ENCODE results near the gene POU2F3.
"Not testable (repeated sequence)": the region's sequence is repeated elsewhere in the genome, so short reads cannot be mapped to it uniquely, and the experiment has no call there.

Gene POU2F3

DNA sequence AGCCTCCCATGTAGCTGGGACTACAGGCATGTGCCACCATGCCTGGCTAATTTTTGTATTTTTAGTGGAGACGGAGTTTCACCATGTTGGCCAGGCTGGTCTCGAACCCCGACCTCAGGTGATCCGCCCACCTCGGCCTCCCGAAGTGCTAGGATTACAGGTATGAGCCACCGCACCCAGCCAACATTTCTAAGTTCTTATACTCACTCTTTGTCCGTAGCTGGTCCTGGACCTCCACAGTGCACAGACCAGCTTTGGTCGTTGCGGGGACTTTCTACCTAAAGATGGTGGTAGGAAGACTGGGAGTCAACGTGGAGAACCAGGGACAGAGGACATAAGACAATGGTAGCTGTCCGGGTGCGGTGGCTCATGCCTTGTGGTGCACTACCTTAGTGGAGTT, 13.4 kb downstream of the POU2F3 start:
- not testable (repeated sequence) for DNase-seq (ENCODE audit: low read depth)

DNA sequence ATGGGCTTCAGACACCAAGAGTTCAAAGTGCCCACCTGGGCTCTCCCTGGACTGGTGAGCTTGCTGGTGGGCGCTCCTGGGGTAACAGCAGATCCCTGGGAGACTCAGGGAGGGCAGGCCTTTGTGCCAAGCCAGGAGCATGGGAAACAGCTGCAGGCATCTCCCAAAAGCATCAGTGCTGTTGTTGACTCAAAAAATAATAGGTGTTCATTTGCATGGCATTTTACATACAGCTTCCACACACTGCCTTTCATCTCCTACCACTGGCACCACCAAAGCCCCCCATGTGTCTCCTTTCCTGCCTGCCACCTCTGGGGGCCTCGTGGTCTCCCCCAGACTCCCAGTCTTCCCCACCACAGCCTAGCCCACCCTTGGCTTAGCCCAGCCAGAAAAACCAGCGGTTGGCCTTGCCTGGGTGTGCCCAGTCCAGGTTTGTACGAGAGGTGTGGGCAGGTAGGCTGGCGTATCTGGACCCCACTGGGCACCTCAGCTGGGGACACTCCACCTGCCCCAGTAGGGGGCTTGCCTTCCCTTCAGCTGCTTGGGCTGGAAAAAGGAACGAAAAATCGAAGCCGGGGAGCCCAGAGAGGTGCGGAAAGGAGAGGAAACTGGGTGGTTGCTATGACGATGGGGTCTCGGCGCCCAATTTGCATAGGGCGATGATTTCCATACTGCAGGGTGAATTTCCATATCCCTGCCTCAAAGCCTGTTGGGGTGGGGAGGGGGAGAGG, 15.0 kb downstream of the POU2F3 start:
- DNase-seq (ENCODE audit: low read depth) = no peak

DNA sequence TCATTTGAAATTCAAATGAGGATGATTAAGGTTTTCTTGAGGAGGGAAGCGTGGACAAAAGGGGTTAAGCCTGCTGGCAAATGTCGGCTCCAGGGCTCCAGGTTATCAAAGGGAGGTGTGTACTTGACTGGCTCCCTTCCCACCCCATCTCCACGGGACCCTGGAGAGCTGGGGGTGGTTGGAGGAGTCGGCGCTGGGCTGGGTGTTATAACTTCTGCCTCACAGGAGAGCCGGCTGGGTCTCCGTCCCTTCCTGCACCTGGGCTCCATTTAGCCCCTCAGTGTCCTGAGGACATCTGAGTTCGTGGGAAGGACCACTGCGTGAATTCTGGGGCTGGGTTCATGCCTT, 15.6 kb downstream of the POU2F3 start:
- DNase-seq (ENCODE audit: low read depth) = no peak

DNA sequence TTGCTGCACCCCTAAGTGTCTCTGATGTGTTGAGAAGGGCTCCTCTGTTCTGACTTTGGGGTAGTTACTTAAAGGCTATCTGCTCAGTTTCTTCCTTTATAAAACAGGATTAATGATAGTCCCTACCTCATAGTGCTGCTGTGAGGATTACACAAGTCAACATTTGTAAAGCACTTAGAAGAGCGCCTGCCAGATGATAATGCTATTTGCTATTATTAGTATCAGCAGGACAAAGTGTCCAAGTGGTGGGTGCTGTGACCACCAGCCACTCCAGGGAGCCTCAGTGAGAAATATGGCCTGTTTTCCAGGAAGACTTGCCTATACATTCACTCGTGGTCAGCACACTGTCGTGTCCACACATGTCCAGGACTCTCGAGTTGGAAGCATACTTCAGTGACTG, 16.2 kb downstream of the POU2F3 start:
- no peak for DNase-seq (ENCODE audit: low read depth)

DNA sequence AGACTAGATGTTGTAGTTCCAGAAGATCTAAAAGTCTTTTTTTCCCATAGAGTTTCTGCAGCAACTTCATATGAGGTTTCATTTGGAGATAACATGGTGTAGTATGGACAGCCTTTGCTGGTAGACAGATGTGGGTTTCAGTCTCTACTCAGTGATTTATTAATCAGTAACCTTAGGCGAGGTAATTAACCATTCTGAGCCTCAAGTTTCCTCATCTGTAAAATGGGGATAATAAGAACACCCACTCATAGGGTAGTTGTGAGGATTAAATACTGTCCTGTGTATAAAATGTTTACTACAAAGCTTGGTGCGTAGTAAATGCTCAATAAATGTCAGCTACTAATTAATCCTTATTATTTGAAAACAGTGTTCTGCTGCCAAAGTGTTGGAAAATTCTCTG, 16.8 kb downstream of the POU2F3 start:
- no peak for DNase-seq (ENCODE audit: low read depth)

DNA sequence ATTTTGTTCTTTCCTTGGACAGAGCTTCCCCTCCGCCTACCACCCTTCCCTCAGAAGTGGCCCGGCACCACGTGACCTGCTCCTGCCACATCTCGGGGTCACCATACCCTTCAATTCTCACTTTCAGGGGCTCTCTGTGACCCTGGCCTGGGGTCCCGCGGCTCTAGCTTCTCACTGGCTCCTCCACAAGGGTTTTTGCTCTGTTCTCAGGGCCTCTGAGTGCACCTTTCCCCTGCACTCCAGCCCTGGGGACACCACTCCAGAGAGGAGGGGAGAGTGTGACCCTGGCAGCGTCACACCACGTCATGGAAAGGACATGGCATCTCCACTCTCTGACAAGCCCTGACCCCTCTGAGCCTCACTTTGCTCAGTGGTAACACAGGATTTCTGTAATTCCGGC, 17.4 kb downstream of the POU2F3 start:
- no peak for DNase-seq (ENCODE audit: low read depth)

DNA sequence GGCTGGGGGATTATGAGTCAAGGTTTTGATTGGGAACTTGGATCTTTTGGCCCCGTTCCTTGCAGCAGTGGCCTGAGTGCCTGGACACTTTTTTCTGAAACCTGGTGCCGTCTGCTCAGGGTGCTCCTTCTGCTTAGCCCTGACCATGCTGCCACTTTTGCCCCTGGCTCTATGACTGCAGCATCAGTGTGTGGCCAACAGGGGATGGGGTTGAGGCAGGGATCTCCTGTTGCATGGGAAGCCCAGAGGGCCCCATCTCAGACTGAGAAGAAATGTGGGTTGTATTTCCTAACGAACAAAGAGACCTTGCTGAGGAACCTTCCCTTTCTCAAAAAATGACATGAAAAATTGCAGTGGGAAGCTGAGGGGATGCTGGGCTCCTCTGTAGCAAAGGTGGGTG, 18.7 kb downstream of the POU2F3 start:
- no peak for DNase-seq (ENCODE audit: low read depth)

DNA sequence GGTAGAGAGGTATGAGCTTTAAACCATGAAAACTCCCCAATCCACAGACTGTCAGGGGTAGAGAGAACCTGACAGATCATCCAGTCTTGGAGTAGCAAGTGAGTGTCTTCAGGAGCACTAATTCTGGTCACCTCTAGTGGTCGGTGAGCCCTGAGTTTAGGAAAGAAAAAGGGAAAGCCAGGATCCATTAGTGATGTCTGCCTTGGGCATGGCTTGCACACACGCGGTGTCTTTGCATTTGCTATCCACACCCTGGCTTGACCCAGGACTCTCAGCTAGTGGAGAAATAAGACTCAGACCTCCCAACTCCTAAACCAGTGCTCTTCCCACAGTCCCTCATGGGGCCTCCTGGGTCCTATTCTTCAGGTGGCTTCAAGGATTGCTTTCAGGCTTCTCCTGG, 19.3 kb downstream of the POU2F3 start:
- DNase-seq (ENCODE audit: low read depth) = no peak

DNA sequence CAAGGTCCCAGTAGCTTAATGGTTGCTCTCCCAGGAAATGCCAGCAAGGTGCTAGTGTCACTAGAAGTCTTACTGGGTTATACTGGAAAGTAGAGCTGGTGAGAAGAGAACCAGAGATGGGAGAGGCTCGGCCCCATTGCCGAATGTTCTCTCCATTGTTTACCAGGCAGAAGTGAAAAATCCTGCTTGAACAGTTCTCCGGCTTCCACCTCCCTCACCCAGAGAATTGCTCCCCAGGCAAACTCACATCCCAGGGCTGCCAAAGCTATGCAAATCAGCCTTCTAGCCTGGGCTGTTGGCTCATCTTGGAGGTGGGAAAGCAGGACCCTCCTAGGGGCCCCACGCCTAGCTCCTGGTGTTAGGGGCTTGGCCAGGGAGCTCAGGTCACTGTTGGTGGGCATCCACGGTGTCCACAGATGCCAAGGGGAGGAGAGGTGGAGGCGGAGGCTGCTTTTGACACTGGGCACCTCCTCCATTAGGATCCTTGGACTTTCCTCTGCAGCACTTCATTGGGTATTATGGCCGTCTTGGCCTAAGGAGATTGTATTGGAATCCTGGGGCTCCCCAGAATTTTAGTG, 20.1 kb downstream of the POU2F3 start:
- no peak for DNase-seq (ENCODE audit: low read depth)

DNA sequence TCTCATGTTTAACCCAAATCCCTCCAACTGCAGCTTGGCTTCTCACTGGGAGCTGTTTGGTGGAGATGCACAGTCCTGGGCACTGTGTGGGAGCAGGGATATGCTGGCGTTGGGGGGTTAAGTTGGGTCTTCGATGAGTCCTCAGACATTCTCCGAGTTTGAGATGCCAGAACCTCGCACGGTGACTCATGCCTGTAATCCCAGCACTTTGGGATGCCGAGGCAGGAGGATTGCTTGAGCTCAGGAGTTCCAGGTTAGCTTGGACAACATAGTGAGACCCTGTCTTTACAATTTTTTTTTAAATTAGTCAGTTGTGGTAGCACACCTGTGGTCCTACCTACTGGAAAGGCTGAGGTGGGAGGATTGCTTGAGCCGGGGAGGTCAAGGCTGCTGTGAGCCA, 20.7 kb downstream of the POU2F3 start:
- DNase-seq (ENCODE audit: low read depth) = no peak

DNA sequence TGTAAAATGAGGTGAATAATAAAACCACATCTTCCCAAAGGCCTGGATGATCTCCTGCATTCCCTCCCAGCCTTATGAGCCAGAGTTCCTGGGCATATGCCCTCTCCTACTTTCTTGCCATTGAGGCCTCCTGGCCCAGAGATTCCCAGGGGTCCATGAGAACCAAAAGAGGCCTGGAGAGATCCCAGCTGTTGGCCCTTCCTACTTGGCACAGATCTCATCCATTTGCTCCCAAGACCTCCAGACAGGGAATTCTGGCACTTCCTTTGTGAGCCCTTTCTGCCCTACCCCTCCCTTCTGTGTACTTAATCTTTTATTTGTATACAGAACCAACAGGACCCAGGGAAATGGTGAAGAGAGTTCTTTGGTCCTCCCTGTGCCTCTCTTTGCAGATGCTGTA, 21.4 kb downstream of the POU2F3 start:
- DNase-seq (ENCODE audit: low read depth) = no peak

DNA sequence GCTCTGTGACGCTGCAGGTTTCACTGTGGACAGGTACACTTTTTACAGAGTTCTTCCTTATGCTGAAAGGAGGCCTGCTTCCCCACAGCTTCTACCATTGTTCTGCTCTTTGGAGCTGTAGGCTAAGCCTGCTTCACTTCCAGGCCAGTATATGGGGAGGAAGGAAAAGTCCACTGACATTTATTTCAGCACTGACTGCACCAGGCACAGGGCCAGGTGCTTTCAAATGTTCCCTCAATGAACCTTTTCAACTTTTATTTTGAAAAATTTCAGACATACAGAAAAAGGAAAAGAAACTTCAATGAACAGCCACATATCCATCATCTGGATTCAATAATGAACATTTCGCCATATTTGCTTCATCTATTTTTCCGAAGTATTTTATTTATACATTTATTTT, 22.0 kb downstream of the POU2F3 start:
- no peak for DNase-seq (ENCODE audit: low read depth)

DNA sequence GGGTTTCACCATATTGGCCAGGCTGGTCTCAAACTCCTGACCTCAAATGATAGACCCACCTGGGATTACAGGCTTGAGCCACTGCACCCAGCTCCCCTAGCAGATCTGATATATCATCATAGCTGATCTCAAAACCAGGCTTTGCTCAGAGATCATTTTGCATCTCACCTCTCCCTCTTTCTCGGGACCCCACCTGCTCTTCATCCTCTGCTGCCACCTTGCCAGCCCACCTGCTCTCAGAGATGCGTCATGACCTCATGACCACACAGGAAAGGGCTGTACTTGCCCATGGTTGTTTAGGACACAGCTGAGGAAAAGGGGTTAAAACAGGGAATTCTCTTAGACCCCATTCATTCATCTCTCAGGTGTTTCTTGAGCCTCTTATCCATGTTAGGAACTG, 27.4 kb downstream of the POU2F3 start:
- DNase-seq (ENCODE audit: low read depth) = no peak

DNA sequence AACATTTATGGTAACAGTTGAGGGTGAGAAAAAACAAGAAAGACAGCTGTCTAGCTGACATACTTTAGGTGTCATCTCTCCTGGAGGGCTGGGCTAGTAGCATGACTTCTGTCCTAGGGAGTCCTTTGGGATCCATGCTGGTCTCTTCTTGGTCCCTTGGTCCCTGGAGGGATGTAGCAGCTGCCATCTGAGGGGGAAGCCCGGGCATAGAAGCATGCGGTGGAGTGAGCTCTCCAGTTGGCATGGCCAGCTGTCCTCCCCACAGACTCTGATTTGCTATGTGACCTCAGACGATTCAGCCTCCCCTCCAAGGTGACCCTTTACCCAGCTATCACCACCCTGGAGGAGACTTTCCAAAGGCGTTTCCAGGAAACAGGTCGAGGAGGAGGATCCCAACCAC, 28.7 kb downstream of the POU2F3 start:
- no peak for DNase-seq (ENCODE audit: low read depth)

DNA sequence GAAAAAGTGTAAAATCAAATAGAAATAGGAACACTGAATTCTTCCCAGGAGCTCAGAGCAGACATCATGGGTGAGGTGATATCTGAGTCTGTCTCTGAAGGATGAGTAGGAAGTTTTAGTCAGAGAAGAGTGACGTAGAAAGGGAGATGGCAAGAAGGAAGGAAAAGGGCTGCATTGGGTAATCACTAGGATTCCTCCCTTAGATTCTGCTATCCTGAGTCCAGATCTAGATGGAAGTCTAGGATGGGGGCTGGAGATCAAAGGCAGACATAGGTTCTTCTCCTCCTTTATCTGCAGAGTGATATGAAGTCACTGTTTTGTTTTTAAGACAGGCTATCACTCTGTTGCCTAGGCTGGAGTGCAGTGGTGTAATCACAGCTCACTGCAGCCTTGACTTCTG, 30.4 kb downstream of the POU2F3 start:
- no peak for DNase-seq (ENCODE audit: low read depth)

DNA sequence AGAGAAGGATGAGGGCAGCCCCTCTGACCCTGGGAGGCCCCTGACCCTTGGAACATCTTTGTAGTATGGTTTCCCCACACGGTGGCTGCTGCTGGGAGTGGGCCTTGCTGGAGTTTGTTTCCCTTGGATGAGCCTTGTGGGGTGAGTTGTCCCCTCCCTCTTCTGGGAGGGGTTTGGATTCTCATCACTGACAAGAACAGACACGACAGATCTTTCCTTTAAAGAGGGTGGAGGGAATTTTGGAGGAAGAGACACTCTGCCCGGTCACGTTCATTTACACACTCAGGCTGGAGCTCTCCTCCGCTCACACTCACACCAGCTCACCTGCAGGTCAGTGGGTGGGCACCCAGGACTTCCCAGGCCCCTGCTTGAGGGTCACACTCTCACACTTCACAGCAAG, 31.7 kb downstream of the POU2F3 start:
- no peak for DNase-seq (ENCODE audit: low read depth)

DNA sequence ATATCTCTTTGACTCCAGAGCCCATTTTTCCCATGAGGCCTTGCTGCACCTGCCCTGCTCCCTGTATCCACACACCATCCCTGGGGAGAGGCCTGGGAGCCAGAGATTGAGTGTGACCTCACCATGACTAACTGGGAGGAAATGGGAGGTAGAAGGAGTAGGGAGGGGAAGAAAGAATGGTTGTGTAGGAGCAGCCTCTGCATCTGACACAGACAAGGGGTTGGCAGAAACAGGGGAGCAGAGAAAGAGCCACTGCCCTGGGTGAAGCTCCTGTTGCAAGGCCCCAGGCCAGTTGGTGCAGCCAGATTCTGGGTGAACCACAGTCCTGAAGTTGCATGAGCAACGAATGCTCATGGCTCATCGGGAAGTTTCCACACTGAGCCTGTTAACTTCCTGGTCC, 32.4 kb downstream of the POU2F3 start:
- DNase-seq (ENCODE audit: low read depth) = no peak

DNA sequence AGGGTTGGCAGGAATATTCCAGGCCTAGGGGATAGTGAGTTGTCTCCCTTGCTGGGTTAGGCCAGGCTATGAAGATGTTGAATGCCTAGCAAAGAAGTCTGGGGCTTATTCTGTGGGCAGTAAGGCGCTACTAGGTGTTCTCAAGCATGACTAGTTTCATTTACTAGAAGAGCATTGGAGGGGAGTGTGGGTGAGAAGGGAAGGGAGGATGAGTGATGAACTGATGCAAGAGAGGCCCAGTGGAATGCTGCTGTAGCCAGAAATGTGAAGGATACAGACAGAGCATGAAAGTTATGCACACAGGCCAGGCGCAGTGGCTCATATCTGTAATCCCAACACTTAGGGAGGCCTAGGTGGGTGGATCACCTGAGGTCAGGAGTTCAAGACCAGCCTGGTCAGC, 33.5 kb downstream of the POU2F3 start:
- no peak for DNase-seq (ENCODE audit: low read depth)

DNA sequence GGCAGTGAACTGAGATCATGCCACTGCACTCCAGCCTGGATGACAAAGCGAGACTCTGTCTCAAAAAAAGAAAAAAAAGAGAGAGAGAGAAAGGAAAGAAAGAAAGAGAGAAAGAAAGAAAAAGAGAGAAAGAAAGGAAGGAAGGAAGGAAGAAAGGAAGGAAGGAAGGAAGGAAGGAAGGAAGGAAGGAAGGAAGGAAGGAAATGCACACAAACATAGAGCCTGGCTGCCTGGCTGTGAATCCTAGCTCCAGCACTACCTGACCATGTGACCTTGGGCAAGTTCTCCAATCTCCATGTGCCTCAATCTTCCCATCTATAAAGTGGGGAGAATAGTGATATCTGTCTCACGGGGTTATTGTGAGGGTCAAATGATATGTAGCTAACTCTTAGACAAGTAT, 34.0 kb downstream of the POU2F3 start:
- not testable (repeated sequence) for DNase-seq (ENCODE audit: low read depth)

DNA sequence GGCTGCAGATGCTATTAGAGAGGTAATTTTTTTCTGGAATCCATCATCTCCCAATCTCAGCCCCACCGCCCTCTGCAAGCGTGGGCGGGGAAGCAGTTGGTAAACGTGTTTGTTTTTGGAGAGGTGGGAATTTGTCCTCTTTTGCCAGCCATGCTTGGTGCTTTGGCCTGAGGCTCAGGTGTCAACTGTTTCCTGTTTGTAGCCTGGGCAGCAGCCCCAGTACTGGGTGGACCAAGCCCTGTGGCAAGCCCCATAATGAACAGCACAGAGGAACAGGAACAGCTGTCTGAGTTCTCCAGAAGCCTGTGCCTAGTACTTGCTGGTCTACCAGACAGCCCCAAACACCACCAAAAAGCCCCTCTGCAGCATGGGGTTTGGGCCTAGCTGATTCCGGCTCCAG, 39.6 kb downstream of the POU2F3 start:
- no peak for DNase-seq (ENCODE audit: low read depth)

DNA sequence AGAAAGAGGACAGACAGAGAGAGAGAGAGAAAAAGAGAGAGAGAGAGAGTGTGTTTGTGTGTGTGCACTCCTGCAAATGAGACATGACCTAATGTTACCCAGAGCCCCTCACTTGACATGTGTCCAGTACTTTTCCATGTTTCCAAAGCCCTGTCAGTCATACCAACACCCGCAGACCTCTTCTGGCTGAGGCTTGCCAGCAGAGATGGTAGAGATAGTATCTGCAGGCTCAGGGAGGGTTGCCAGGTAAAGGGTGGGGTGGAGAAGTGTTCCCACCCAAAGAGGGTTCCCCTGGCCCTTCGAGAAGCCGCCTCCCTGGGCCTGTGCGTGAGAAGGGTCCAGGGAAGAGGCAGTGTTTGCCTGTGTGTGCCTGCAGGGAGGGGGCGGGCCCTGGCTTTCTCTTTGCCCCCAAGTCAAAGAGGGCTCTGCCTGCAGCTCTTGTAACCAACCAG, 40.7 kb downstream of the POU2F3 start:
- DNase-seq (ENCODE audit: low read depth) = no peak

DNA sequence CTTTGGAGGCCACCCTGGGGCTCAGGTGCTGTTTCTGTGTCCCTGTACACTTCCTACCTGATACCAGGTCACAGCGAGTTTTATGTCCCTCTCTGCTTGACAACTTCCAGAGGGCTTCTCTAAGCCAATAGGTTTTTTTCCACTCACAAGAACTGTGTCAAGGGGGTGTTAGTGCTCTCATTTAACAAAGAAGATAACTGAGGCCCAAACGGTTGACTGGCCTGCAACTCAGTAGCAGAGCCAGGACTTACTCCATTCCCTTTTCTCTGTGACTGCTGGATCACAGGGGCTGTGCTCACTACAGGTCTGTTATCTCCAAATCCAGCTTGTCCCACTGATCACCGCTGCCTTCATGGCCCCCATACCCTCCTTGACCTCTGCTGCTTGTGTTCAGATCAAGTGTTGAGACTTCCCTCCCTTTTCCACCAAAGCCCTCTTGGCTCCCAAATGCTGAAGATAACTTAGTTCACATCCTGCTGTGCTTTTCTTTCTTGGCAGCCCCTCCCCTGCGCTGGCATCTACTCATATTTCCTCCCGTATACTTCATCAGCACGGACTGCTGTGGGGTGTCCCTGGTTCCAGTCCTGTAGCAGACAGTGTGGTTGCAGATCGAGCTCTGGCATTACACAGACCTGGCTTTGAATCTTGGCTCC, 41.3 kb downstream of the POU2F3 start:
- DNase-seq (ENCODE audit: low read depth) = no peak

DNA sequence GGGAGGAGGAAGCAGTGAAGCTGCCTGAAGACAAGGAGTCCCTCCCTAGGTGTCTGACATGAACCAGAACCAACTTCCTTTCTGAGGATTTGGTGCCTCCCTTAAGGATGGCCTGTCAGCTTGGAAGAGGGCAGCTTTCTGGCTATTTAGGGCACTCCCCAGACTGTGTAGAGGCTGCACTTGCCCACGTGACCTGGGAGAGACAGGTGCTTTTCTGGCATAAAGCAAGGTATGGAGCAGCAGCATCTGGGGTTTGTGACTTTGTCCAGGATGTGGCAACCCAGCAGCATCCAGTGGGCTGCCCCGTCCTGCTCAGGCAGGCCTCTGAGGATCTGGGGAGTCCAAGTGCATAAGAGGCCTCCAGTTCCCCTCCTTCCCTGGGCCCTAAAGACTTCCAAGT, 43.2 kb downstream of the POU2F3 start:
- no peak for DNase-seq (ENCODE audit: low read depth)

DNA sequence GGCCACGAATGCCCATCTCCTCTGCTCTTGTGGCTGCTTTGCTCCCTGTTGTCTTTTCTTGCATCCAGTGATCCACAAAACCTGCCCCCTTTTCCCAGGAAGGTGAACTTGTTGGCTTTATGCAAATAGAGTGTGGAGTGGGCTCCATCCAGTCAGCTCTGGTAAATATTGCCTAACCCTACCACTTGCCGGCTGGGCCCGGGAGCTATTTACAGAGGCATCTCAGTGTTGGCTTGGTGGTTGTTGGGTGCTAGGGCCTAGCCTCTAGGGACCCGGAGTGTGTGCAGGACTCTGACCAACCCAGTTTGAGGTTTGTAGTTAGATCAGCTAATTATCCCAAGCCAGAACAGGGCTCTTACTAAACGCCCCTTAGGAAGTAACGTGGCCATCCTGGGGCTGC, 44.3 kb downstream of the POU2F3 start:
- DNase-seq (ENCODE audit: low read depth) = no peak
